Fibroblast of lung (primary cell): ENCODE results near the gene CCR3.

Experiments used
- EZH2 ChIP-seq: IDR thresholded peaks from 2 replicates; pipeline ENCODE4 v1.5.1; 2012; ENCODE audit warnings: low read length, control low read depth, mild to moderate bottlenecking; ENCODE audit errors: missing control alignments
- TF ChIP-seq, protein P1 (sequence below), 2 donors: IDR thresholded peaks in 1 of 2; conservative IDR thresholded peaks in 1 of 2; 1 replicate in 1 of 2; 2 replicates in 1 of 2; pipeline ENCODE4 v1.5.1; 2011 to 2012; ENCODE audit warnings: low read length in 2 of 2, control low read depth in 1 of 2, inconsistent platforms in 1 of 2, low read depth in 1 of 2, mild to moderate bottlenecking in 1 of 2

DNA sequence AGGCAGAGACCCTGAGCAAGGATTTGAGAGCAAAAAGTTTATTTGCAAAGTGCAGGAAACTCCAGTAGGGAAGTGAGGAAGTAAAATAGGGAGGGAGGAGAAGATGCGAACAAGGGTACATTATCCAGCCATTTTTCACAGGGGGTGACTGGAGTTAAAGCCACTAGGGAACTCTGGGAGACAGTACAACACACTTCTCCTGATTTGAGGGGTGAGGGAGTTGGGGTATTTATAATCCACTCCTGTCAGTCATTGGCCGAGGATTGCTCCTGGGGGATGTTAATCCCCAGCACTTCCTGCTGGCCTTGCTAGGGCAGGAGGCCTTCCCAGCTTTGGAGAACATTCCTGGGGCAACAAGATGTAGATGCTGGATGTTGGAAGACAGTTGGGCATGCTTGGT lies 28.2 kb downstream of the CCR3 start:
- TF ChIP-seq, protein P1, sequence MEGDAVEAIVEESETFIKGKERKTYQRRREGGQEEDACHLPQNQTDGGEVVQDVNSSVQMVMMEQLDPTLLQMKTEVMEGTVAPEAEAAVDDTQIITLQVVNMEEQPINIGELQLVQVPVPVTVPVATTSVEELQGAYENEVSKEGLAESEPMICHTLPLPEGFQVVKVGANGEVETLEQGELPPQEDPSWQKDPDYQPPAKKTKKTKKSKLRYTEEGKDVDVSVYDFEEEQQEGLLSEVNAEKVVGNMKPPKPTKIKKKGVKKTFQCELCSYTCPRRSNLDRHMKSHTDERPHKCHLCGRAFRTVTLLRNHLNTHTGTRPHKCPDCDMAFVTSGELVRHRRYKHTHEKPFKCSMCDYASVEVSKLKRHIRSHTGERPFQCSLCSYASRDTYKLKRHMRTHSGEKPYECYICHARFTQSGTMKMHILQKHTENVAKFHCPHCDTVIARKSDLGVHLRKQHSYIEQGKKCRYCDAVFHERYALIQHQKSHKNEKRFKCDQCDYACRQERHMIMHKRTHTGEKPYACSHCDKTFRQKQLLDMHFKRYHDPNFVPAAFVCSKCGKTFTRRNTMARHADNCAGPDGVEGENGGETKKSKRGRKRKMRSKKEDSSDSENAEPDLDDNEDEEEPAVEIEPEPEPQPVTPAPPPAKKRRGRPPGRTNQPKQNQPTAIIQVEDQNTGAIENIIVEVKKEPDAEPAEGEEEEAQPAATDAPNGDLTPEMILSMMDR (conservative IDR thresholded peaks at IDR 0.05 in 1 of 2, IDR thresholded peaks at IDR 0.05 in 1 of 2; ENCODE audit: low read depth in 1 of 2, low read length in 2 of 2) = no peak
- no peak for TF ChIP-seq EZH2
